ENCODE measurements around the gene GLYATL3.

DNA sequence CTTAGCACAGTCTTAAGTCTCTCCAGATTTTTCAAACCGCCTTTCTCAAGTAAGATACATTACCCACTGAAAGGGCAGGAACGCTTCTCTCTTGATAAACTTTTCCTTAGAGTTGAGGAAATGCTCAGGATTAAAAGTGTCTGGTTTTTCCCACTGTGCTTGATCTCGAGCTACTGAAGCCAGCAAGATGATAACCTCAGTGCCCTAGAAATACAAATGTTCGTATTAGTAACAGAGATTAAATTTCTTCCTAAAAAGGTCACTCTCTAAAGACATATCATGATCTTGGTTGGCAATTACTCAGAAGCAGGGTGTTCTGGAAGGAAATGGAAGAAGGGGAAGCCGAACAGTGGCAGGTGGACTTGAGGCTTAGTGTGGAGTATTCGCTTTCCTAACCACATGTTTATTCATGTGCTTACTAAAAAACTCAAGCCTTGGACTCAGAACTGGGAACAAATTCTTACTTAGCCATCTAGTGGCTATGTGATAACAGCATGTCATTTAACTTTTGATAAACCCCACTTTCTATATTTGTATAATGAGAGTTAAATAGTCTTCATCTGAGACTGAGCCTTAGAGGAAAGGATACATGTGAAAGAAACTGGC, 70.9 kb downstream of the GLYATL3 start:
- TF ChIP-seq, protein P1, sequence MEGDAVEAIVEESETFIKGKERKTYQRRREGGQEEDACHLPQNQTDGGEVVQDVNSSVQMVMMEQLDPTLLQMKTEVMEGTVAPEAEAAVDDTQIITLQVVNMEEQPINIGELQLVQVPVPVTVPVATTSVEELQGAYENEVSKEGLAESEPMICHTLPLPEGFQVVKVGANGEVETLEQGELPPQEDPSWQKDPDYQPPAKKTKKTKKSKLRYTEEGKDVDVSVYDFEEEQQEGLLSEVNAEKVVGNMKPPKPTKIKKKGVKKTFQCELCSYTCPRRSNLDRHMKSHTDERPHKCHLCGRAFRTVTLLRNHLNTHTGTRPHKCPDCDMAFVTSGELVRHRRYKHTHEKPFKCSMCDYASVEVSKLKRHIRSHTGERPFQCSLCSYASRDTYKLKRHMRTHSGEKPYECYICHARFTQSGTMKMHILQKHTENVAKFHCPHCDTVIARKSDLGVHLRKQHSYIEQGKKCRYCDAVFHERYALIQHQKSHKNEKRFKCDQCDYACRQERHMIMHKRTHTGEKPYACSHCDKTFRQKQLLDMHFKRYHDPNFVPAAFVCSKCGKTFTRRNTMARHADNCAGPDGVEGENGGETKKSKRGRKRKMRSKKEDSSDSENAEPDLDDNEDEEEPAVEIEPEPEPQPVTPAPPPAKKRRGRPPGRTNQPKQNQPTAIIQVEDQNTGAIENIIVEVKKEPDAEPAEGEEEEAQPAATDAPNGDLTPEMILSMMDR (IDR thresholded peaks at IDR 0.05): peak; percentile 21; the same call in 1 of the 2 replicates
- TF ChIP-seq, protein P2, sequence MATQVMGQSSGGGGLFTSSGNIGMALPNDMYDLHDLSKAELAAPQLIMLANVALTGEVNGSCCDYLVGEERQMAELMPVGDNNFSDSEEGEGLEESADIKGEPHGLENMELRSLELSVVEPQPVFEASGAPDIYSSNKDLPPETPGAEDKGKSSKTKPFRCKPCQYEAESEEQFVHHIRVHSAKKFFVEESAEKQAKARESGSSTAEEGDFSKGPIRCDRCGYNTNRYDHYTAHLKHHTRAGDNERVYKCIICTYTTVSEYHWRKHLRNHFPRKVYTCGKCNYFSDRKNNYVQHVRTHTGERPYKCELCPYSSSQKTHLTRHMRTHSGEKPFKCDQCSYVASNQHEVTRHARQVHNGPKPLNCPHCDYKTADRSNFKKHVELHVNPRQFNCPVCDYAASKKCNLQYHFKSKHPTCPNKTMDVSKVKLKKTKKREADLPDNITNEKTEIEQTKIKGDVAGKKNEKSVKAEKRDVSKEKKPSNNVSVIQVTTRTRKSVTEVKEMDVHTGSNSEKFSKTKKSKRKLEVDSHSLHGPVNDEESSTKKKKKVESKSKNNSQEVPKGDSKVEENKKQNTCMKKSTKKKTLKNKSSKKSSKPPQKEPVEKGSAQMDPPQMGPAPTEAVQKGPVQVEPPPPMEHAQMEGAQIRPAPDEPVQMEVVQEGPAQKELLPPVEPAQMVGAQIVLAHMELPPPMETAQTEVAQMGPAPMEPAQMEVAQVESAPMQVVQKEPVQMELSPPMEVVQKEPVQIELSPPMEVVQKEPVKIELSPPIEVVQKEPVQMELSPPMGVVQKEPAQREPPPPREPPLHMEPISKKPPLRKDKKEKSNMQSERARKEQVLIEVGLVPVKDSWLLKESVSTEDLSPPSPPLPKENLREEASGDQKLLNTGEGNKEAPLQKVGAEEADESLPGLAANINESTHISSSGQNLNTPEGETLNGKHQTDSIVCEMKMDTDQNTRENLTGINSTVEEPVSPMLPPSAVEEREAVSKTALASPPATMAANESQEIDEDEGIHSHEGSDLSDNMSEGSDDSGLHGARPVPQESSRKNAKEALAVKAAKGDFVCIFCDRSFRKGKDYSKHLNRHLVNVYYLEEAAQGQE (IDR thresholded peaks at IDR 0.05; ENCODE audit: insufficient read depth in 1 of 2, low read depth in 2 of 2, low read length in 1 of 2): no peak
- no peak for TF ChIP-seq SIN3A (IDR thresholded peaks at IDR 0.05; ENCODE audit: borderline replicate concordance, insufficient read depth, low read depth, low read length)

Measured in Panc1 (cell line).